Islet of Langerhans (tissue), 1 donor: ENCODE results near the gene CLCNKB.
"Not testable (repeated sequence)": the region's sequence is repeated elsewhere in the genome, so short reads cannot be mapped to it uniquely, and the experiment has no call there.

ENCODE experiments used
- FAIRE-seq: peaks from one replicate; lab custom pipeline; 2011; peaks lifted over from hg19 to GRCh38; lab: Jason Lieb, UNC

CLCNKB gene

GRCh38 chr1:16043521-16043920 is at the start of gene CLCNKB:
Gene CLCNKB, plus strand, starts transcription at chr1:16043782. Its CDS starts 711 bp downstream, at chr1:16044493.
- FAIRE-seq: no peak

- no peak for FAIRE-seq
Observed at GRCh38 chr1:15994081-15994480, 49.5 kb upstream of the CLCNKB start.

- no peak for FAIRE-seq
Observed at GRCh38 chr1:15994590-15995351, 48.8 kb upstream of the CLCNKB start.

GRCh38 chr1:15997076-15997585 is 46.5 kb upstream of the CLCNKB start:
- no peak for FAIRE-seq

GRCh38 chr1:15997637-15998280 is 45.8 kb upstream of the CLCNKB start:
- no peak for FAIRE-seq

GRCh38 chr1:15998929-15999328 is 44.7 kb upstream of the CLCNKB start:
- no peak for FAIRE-seq

GRCh38 chr1:16001274-16001673 is 42.3 kb upstream of the CLCNKB start:
- FAIRE-seq: not testable (repeated sequence)

GRCh38 chr1:16005597-16005996 is 38.0 kb upstream of the CLCNKB start:
- FAIRE-seq: no peak

- FAIRE-seq: no peak
Observed at GRCh38 chr1:16006010-16006409, 37.6 kb upstream of the CLCNKB start.

GRCh38 chr1:16006552-16007485 is 36.8 kb upstream of the CLCNKB start:
- FAIRE-seq: no peak

- no peak for FAIRE-seq
Observed at GRCh38 chr1:16007671-16008341, 35.8 kb upstream of the CLCNKB start.

- FAIRE-seq: peak; percentile 13
Observed at GRCh38 chr1:16009030-16009460, 34.5 kb upstream of the CLCNKB start.

- FAIRE-seq: no peak
Observed at GRCh38 chr1:16009678-16010077, 33.9 kb upstream of the CLCNKB start.

GRCh38 chr1:16010837-16011236 is 32.7 kb upstream of the CLCNKB start:
- no peak for FAIRE-seq

- no peak for FAIRE-seq
Observed at GRCh38 chr1:16011936-16012589, 31.5 kb upstream of the CLCNKB start.

- no peak for FAIRE-seq
Observed at GRCh38 chr1:16012590-16013219, 30.9 kb upstream of the CLCNKB start.

GRCh38 chr1:16013220-16013907 is 30.2 kb upstream of the CLCNKB start:
- FAIRE-seq: no peak

GRCh38 chr1:16013908-16014258 is 29.7 kb upstream of the CLCNKB start:
- no peak for FAIRE-seq

- no peak for FAIRE-seq
Observed at GRCh38 chr1:16014509-16015482, 28.8 kb upstream of the CLCNKB start.
